Epithelial cell of umbilical artery (primary cell): ENCODE data around the gene USP17L17. TPM values are rescaled to one million over a fixed set of nuclear protein-coding genes. Genes with fewer than 3 reads are reported as not detected.

Source experiments
- total RNA-seq: library from RNA; depleted of rRNA; stranded (reverse); fragments of >200 nt; gene quantifications from 2 replicates; pipeline ENCODE4 v1.2.3, GENCODE V29; 2014

Gene USP17L17, protein sequence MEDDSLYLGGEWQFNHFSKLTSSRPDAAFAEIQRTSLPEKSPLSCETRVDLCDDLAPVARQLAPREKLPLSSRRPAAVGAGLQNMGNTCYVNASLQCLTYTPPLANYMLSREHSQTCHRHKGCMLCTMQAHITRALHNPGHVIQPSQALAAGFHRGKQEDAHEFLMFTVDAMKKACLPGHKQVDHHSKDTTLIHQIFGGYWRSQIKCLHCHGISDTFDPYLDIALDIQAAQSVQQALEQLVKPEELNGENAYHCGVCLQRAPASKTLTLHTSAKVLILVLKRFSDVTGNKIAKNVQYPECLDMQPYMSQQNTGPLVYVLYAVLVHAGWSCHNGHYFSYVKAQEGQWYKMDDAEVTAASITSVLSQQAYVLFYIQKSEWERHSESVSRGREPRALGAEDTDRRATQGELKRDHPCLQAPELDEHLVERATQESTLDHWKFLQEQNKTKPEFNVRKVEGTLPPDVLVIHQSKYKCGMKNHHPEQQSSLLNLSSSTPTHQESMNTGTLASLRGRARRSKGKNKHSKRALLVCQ
- total RNA-seq: not detected in 2 replicates

DNA sequence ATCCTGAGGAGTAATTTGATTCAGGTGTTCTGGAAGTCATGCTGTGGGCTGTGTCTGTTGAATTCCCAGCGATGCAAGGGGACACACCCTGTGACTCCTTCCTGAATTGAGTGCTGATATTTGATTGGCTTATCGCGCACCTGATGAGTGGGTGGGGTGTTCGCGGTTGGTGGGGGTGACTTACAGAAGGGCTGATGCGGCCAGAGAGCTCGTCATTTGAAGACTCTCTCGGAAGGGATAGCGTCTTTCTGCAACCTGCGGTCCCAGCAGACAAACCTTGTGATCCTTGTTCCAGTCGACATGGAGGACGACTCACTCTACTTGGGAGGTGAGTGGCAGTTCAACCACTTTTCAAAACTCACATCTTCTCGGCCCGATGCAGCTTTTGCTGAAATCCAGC is at the start of gene USP17L17:
TSS of gene USP17L17 (plus strand) at position 301 of the 400 bp plus-strand sequence. CDS start at position 301, 0 bp downstream.

DNA sequence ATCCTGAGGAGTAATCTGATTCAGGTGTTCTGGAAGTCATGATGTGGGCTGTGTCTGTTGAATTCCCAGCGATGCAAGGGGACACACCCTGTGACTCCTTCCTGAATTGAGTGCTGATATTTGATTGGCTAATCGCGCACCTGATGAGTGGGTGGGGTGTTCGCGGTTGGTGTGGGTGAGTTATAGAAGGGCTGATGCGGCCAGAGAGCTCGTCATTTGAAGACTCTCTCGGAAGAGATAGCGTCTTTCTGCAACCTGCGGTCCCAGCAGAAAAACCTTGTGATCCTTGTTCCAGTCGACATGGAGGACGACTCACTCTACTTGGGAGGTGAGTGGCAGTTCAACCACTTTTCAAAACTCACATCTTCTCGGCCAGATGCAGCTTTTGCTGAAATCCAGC is 33.3 kb upstream of the USP17L17 start, which contains the start of gene USP17L10:
TSS of gene USP17L10 (plus strand) at position 301 of the 400 bp plus-strand sequence. CDS start at position 301, 0 bp downstream.

DNA sequence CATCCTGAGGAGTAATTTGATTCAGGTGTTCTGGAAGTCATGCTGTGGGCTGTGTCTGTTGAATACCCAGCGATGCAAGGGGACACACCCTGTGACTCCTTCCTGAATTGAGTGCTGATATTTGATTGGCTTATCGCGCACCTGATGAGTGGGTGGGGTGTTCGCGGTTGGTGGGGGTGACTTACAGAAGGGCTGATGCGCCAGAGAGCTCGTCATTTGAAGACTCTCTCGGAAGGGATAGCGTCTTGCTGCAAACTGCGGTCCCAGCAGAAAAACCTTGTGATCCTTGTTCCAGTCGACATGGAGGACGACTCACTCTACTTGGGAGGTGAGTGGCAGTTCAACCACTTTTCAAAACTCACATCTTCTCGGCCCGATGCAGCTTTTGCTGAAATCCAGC is 28.6 kb upstream of the USP17L17 start, which contains the start of gene USP17L11:
TSS of gene USP17L11 (plus strand) at position 301 of the 400 bp plus-strand sequence. CDS start at position 301, 0 bp downstream.

DNA sequence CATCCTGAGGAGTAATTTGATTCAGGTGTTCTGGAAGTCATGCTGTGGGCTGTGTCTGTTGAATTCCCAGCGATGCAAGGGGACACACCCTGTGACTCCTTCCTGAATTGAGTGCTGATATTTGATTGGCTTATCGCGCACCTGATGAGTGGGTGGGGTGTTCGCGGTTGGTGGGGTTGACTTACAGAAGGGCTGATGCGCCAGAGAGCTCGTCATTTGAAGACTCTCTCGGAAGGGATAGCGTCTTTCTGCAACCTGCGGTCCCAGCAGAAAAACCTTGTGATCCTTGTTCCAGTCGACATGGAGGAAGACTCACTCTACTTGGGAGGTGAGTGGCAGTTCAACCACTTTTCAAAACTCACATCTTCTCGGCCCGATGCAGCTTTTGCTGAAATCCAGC is 23.8 kb upstream of the USP17L17 start, which contains the start of gene USP17L12:
TSS of gene USP17L12 (plus strand) at position 301 of the 400 bp plus-strand sequence. CDS start at position 301, 0 bp downstream.

DNA sequence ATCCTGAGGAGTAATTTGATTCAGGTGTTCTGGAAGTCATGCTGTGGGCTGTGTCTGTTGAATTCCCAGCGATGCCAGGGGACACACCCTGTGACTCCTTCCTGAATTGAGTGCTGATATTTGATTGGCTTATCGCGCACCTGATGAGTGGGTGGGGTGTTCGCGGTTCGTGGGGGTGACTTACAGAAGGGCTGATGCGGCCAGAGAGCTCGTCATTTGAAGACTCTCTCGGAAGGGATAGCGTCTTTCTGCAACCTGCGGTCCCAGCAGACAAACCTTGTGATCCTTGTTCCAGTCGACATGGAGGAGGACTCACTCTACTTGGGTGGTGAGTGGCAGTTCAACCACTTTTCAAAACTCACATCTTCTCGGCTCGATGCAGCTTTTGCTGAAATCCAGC is 19.1 kb upstream of the USP17L17 start, which contains the start of gene USP17L13:
TSS of gene USP17L13 (plus strand) at position 301 of the 400 bp plus-strand sequence. CDS start at position 301, 0 bp downstream.

DNA sequence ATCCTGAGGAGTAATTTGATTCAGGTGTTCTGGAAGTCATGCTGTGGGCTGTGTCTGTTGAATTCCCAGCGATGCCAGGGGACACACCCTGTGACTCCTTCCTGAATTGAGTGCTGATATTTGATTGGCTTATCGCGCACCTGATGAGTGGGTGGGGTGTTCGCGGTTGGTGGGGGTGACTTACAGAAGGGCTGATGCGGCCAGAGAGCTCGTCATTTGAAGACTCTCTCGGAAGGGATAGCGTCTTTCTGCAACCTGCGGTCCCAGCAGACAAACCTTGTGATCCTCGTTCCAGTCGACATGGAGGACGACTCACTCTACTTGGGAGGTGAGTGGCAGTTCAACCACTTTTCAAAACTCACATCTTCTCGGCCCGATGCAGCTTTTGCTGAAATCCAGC is 9.6 kb upstream of the USP17L17 start, which contains the start of gene USP17L15:
TSS of gene USP17L15 (plus strand) at position 301 of the 400 bp plus-strand sequence. CDS start at position 301, 0 bp downstream.

DNA sequence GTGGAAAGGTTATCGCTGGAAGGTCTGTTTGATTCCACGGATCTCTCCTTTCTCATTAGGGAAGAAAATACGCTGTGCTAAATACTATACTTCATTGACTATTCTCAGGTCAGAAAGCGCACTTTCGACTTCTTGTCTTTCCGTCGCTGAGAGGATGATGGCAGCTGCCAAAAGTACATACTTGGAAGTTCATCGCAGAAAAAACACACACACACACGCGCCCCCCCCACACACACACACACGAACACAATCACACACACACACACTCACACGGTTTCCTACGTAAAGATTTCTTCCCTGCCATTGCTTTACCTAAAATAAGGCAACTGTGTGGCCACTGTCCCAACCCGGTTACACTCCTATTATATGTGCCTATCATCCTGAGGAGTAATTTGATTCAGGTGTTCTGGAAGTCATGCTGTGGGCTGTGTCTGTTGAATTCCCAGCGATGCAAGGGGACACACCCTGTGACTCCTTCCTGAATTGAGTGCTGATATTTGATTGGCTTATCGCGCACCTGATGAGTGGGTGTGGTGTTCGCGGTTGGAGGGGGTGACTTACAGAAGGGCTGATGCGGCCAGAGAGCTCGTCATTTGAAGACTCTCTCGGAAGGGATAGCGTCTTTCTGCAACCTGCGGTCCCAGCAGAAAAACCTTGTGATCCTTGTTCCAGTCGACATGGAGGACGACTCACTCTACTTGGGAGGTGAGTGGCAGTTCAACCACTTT is 4.4 kb downstream of the USP17L17 start, which contains the start of gene USP17L18:
TSS of gene USP17L18 (plus strand) at position 678 of the 728 bp plus-strand sequence. CDS start at position 678, 0 bp downstream.

DNA sequence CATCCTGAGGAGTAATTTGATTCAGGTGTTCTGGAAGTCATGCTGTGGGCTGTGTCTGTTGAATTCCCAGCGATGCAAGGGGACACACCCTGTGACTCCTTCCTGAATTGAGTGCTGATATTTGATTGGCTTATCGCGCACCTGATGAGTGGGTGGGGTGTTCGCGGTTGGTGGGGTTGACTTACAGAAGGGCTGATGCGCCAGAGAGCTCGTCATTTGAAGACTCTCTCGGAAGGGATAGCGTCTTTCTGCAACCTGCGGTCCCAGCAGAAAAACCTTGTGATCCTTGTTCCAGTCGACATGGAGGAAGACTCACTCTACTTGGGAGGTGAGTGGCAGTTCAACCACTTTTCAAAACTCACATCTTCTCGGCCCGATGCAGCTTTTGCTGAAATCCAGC is 9.4 kb downstream of the USP17L17 start, which contains the start of gene USP17L19:
TSS of gene USP17L19 (plus strand) at position 301 of the 400 bp plus-strand sequence. CDS start at position 301, 0 bp downstream.

DNA sequence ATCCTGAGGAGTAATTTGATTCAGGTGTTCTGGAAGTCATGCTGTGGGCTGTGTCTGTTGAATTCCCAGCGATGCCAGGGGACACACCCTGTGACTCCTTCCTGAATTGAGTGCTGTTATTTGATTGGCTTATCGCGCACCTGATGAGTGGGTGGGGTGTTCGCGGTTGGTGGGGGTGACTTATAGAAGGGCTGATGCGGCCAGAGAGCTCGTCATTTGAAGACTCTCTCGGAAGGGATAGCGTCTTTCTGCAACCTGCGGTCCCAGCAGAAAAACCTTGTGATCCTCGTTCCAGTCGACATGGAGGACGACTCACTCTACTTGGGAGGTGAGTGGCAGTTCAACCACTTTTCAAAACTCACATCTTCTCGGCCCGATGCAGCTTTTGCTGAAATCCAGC is 14.1 kb downstream of the USP17L17 start, which contains the start of gene USP17L20:
TSS of gene USP17L20 (plus strand) at position 301 of the 400 bp plus-strand sequence. CDS start at position 301, 0 bp downstream.

DNA sequence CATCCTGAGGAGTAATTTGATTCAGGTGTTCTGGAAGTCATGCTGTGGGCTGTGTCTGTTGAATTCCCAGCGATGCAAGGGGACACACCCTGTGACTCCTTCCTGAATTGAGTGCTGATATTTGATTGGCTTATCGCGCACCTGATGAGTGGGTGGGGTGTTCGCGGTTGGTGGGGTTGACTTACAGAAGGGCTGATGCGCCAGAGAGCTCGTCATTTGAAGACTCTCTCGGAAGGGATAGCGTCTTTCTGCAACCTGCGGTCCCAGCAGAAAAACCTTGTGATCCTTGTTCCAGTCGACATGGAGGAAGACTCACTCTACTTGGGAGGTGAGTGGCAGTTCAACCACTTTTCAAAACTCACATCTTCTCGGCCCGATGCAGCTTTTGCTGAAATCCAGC is 18.9 kb downstream of the USP17L17 start, which contains the start of gene USP17L21:
TSS of gene USP17L21 (plus strand) at position 301 of the 400 bp plus-strand sequence. CDS start at position 301, 0 bp downstream.

DNA sequence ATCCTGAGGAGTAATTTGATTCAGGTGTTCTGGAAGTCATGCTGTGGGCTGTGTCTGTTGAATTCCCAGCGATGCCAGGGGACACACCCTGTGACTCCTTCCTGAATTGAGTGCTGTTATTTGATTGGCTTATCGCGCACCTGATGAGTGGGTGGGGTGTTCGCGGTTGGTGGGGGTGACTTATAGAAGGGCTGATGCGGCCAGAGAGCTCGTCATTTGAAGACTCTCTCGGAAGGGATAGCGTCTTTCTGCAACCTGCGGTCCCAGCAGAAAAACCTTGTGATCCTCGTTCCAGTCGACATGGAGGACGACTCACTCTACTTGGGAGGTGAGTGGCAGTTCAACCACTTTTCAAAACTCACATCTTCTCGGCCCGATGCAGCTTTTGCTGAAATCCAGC is 23.6 kb downstream of the USP17L17 start, which contains the start of gene USP17L22:
TSS of gene USP17L22 (plus strand) at position 301 of the 400 bp plus-strand sequence. CDS start at position 301, 0 bp downstream.

Other genes starting within 250 kb of the USP17L17 start
- not detected in 2 replicates for gene FAM90A26, start 73.5 kb upstream of the USP17L17 start, total RNA-seq
- gene USP17L10, start 33.2 kb upstream of the USP17L17 start, total RNA-seq: not detected in 2 replicates
- gene USP17L11, start 28.5 kb upstream of the USP17L17 start, total RNA-seq: not detected in 2 replicates
- gene USP17L12, start 23.7 kb upstream of the USP17L17 start, total RNA-seq: not detected in 2 replicates
- not detected in 2 replicates for gene USP17L13, start 19.0 kb upstream of the USP17L17 start, total RNA-seq
- gene USP17L15, start 9.5 kb upstream of the USP17L17 start, total RNA-seq: not detected in 2 replicates
- gene USP17L18, start 4.8 kb downstream of the USP17L17 start, total RNA-seq: not detected in 2 replicates
- gene USP17L19, start 9.5 kb downstream of the USP17L17 start, total RNA-seq: not detected in 2 replicates
- gene USP17L20, start 14.2 kb downstream of the USP17L17 start, total RNA-seq: not detected in 2 replicates
- gene USP17L21, start 19.0 kb downstream of the USP17L17 start, total RNA-seq: not detected in 2 replicates
- gene USP17L22, start 23.7 kb downstream of the USP17L17 start, total RNA-seq: not detected in 2 replicates
- not detected in 2 replicates for gene USP17L24, start 81.3 kb downstream of the USP17L17 start, total RNA-seq
- not detected in 2 replicates for gene USP17L25, start 86.0 kb downstream of the USP17L17 start, total RNA-seq
- not detected in 2 replicates for gene USP17L26, start 90.8 kb downstream of the USP17L17 start, total RNA-seq
- not detected in 2 replicates for gene USP17L5, start 95.5 kb downstream of the USP17L17 start, total RNA-seq
- gene USP17L27, start 100.3 kb downstream of the USP17L17 start, total RNA-seq: not detected in 2 replicates
- gene USP17L28, start 105.0 kb downstream of the USP17L17 start, total RNA-seq: not detected in 2 replicates
- gene USP17L29, start 109.8 kb downstream of the USP17L17 start, total RNA-seq: not detected in 2 replicates
- not detected in 2 replicates for gene USP17L30, start 119.2 kb downstream of the USP17L17 start, total RNA-seq
- not detected in 2 replicates for gene DEFB131A, start 200.5 kb downstream of the USP17L17 start, total RNA-seq